MM.1S (cell line): ENCODE results near the gene PAM16.

Source experiments
- DNase-seq: peaks from one replicate; pipeline ENCODE4 v3.0.0-alpha.2; 2015
- H2AFZ ChIP-seq: fragments of 300-600 bp; sonication (generic); 2 replicates; pipeline ENCODE4 v1.6.0; 2016; ENCODE audit warnings: antibody characterized with exemption, low read length
- H3F3A ChIP-seq: fragments of 300-600 bp; sonication (generic); 2 replicates; pipeline ENCODE4 v1.6.1; 2016; ENCODE audit warnings: mild to moderate bottlenecking, antibody characterized with exemption, low read length, moderate library complexity, mixed read lengths; ENCODE audit not compliant: insufficient read depth
- H3K27ac ChIP-seq: fragments of 300-600 bp; sonication (generic); 2 replicates; pipeline ENCODE4 v1.5.1; 2016; ENCODE audit warnings: mild to moderate bottlenecking, low read length
- H3K27me3 ChIP-seq: fragments of 300-600 bp; sonication (generic); replicated peaks from 2 replicates; pipeline ENCODE4 v1.6.0; 2016; ENCODE audit warnings: low read length; ENCODE audit not compliant: insufficient read depth
- H3K36me3 ChIP-seq: fragments of 300-600 bp; sonication (generic); replicated peaks from 2 replicates; pipeline ENCODE4 v1.6.1; 2016; ENCODE audit warnings: mild to moderate bottlenecking, low read length, mixed read lengths; ENCODE audit not compliant: insufficient read depth
- H3K4me1 ChIP-seq: fragments of 300-600 bp; sonication (generic); 2 replicates; pipeline ENCODE4 v1.6.1; 2016; ENCODE audit warnings: low read length, mixed read lengths
- H3K4me2 ChIP-seq: fragments of 300-600 bp; sonication (generic); 2 replicates; pipeline ENCODE4 v1.6.0; 2016; ENCODE audit warnings: low read depth, low read length
- H3K4me3 ChIP-seq: fragments of 300-600 bp; sonication (generic); 2 replicates; pipeline ENCODE4 v1.5.1; 2016; ENCODE audit warnings: low read length, mixed read lengths
- H3K79me2 ChIP-seq: fragments of 300-600 bp; sonication (generic); 2 replicates; pipeline ENCODE4 v1.6.1; 2016; ENCODE audit warnings: mixed run types, low read length, mixed read lengths
- H3K9ac ChIP-seq: fragments of 300-600 bp; sonication (generic); 2 replicates; pipeline ENCODE4 v1.6.1; 2016; ENCODE audit warnings: low read length, mixed read lengths
- H3K9me2 ChIP-seq: fragments of 300-600 bp; sonication (generic); replicated peaks from 2 replicates; pipeline ENCODE4 v1.6.1; 2016; ENCODE audit warnings: mild to moderate bottlenecking, low read length, mixed read lengths; ENCODE audit not compliant: insufficient read depth
- H3K9me3 ChIP-seq: fragments of 300-600 bp; sonication (generic); replicated peaks from 2 replicates; pipeline ENCODE4 v1.6.1; 2016; ENCODE audit warnings: mild to moderate bottlenecking, low read length, mixed read lengths; ENCODE audit not compliant: insufficient read depth
- H4K20me1 ChIP-seq: fragments of 300-600 bp; sonication (generic); 2 replicates; pipeline ENCODE4 v1.6.1; 2016; ENCODE audit warnings: mild to moderate bottlenecking, low read length, moderate library complexity, mixed read lengths; ENCODE audit not compliant: insufficient read depth
- EZH2 ChIP-seq: fragments of 300-600 bp; sonication (generic); optimal IDR thresholded peaks from 2 replicates; pipeline ENCODE3; 2017; ENCODE audit warnings: low read depth, mild to moderate bottlenecking, antibody characterized with exemption, low read length, mixed read lengths
- EZH2phosphoT487 ChIP-seq: fragments of 300-600 bp; sonication (generic); IDR thresholded peaks from 2 replicates; pipeline ENCODE4 v1.6.1; 2018; ENCODE audit warnings: antibody characterized with exemption, low read length
- TF ChIP-seq, protein P1 (sequence below): fragments of 300-600 bp; sonication (generic); IDR thresholded peaks from 2 replicates; pipeline ENCODE4 v1.5.1; 2016; ENCODE audit warnings: antibody characterized with exemption, low read length, mixed read lengths

The PAM16 gene

DNA sequence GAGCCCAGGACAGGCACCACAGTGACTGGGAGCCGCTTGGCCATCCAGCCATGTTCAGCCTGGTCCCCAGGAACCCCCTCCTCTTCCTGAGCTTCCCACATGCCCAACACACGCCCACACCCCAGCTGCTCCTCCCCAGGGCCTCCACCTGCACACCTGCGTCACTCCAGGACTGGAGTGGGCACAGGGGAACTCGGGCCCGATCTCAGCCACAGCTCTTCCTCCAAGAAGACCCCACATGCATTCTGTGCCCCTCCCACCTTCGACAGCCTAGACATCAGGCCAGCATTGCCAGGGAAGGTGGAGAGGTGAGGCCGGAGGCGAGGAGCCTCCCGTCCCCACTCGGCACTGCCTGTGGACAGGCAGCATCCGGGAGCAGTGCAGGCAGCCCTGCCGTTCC lies 14.5 kb upstream of the PAM16 start:
- DNase-seq, result no peak
- no peaks in the 10 kb centered on the region for H3K4me1 ChIP-seq
- no peaks in the 10 kb centered on the region for H4K20me1 ChIP-seq
- H3K4me3 ChIP-seq, result no peak overlapping the region
- H3K36me3 ChIP-seq, result no peaks in the 10 kb centered on the region; the same call in 1 of the 2 replicates
- TF ChIP-seq EZH2phosphoT487 (no peak), EZH2 (no peak)
- TF ChIP-seq, protein P1, sequence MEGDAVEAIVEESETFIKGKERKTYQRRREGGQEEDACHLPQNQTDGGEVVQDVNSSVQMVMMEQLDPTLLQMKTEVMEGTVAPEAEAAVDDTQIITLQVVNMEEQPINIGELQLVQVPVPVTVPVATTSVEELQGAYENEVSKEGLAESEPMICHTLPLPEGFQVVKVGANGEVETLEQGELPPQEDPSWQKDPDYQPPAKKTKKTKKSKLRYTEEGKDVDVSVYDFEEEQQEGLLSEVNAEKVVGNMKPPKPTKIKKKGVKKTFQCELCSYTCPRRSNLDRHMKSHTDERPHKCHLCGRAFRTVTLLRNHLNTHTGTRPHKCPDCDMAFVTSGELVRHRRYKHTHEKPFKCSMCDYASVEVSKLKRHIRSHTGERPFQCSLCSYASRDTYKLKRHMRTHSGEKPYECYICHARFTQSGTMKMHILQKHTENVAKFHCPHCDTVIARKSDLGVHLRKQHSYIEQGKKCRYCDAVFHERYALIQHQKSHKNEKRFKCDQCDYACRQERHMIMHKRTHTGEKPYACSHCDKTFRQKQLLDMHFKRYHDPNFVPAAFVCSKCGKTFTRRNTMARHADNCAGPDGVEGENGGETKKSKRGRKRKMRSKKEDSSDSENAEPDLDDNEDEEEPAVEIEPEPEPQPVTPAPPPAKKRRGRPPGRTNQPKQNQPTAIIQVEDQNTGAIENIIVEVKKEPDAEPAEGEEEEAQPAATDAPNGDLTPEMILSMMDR, result no peak
- no peaks in the 10 kb centered on the region for H3F3A ChIP-seq
- no peak overlapping the region for H3K4me2 ChIP-seq
- peaks cover 5% of the 10 kb centered on the region for H3K79me2 ChIP-seq
- H3K9ac ChIP-seq, result no peak overlapping the region
- no peak overlapping the region for H2AFZ ChIP-seq
- H3K27me3 ChIP-seq, result no peaks in the 10 kb centered on the region
- no peak overlapping the region for H3K27ac ChIP-seq
- H3K9me3 ChIP-seq, result no peaks in the 10 kb centered on the region
- H3K9me2 ChIP-seq, result no peaks in the 10 kb centered on the region

DNA sequence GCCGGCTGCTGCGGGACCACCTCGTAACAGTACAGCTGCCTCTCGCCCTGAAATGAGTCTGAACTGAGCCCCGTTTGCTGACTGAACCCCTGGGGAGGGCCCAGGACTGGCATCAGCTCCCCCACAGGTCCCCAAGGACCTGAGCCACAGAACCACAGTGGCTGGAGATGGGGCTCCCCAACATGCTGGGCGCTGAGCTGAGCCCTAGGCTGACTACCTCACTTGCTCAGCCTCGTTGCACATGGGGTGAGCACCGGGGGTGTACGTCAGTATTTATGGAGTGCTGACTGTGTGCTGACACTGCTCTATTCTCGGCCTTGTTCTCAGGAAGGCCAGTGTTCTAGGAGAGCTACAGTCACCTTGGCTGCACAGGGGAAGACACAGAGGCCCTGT lies 13.9 kb upstream of the PAM16 start:
- no peak overlapping the region for H3K27ac ChIP-seq
- no peaks in the 10 kb centered on the region; the same call in 1 of the 2 replicates for H3K36me3 ChIP-seq

DNA sequence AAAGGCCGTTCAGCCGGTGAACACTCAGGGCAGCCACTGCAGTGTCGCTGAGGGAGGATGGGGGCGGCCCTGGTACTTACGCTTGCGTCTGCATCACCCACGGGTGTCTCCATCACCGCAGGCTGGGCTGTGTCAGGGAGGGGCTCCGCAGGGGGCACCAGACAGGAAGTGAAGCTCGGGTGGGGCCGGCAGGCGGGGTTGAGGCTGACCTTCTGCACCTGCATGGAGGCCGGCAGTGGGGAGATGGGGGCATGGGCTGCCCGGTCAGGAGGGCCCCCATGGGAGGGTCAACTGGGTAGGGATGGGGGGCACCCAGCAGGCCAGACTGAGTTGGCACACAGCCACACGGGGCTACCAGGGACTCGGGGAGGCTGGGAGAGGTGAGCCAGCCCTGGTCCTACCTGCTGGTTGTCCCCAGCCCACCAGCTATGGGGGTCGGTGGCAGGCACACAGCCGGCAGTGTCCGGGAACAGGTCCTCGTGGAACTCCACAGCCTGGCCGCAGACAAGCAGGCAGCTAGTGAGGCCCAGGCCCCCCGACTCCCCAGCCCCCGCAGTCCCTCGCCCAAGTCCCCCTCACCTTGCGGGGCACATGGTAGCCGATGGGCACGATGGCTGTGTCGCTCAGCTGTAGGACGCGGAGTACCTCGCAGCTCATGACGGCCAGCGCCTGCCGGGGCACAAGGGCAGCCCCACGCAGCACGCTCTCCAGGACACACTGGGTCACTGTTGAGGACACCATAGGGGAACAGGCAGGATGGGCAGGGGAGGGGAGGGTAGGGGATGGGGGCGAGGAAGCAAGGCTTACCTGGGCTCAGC lies 13.3 kb upstream of the PAM16 start:
- Histone ChIP-seq H3K4me3 (no peak overlapping the region), H3F3A (no peaks in the 10 kb centered on the region), H4K20me1 (no peaks in the 10 kb centered on the region), H3K9me2 (no peaks in the 10 kb centered on the region), H3K27ac (no peak overlapping the region), H3K4me1 (no peaks in the 10 kb centered on the region), H2AFZ (no peak overlapping the region), H3K27me3 (no peaks in the 10 kb centered on the region), H3K36me3 (no peaks in the 10 kb centered on the region; the same call in 1 of the 2 replicates), H3K9me3 (no peaks in the 10 kb centered on the region), H3K79me2 (peaks cover 3% of the 10 kb centered on the region; the same call in 1 of the 2 replicates), H3K9ac (no peak overlapping the region), H3K4me2 (no peak overlapping the region)
- TF ChIP-seq EZH2phosphoT487 (no peak), EZH2 (no peak)
- TF ChIP-seq, protein P1, result no peak
- no peak for DNase-seq

More for the DNA sequence above, 13.9 kb upstream of the PAM16 start:
- H2AFZ ChIP-seq, result no peak overlapping the region
- no peak overlapping the region for H3K4me2 ChIP-seq
- H3F3A ChIP-seq, result no peaks in the 10 kb centered on the region
- H4K20me1 ChIP-seq, result no peaks in the 10 kb centered on the region
- H3K9me2 ChIP-seq, result no peaks in the 10 kb centered on the region
- no peaks in the 10 kb centered on the region for H3K9me3 ChIP-seq
- TF ChIP-seq EZH2phosphoT487, result no peak
- TF ChIP-seq EZH2, result no peak
- TF ChIP-seq, protein P1, result no peak
- H3K4me1 ChIP-seq, result no peaks in the 10 kb centered on the region
- H3K9ac ChIP-seq, result no peak overlapping the region
- H3K27me3 ChIP-seq, result no peaks in the 10 kb centered on the region
- no peak for DNase-seq
- no peak overlapping the region for H3K4me3 ChIP-seq
- peaks cover 3% of the 10 kb centered on the region; the same call in 1 of the 2 replicates for H3K79me2 ChIP-seq
